Motor neuron (in vitro differentiated cells): ENCODE measurements around the gene TNS4. TPM values are rescaled to one million over a fixed set of nuclear protein-coding genes. Genes with fewer than 3 reads are reported as not detected.

Experiments used
- ATAC-seq, 8 experiments: fragments of 200-7000 bp; cut with Tn5 transposase; replicated peaks in 6 of 8; 2 replicates each; pipeline ENCODE4 v1.8.0; 2021; ENCODE audit warnings: mild to moderate bottlenecking in 8 of 8, moderate library complexity in 8 of 8
- H3K27ac ChIP-seq, 2 donors: fragments of 250-450 bp; sonication (Bioruptor Pico); 2 replicates each; pipeline ENCODE4 v1.9.0; 2021; ENCODE audit warnings: antibody characterized with exemption in 2 of 2, mild to moderate bottlenecking in 2 of 2, moderate library complexity in 1 of 2
- H3K4me1 ChIP-seq, 2 donors: fragments of 250-450 bp; sonication (Bioruptor Pico); replicated peaks in 1 of 2; 2 replicates each; pipeline ENCODE4 v1.6.1; 2021; ENCODE audit warnings: antibody characterized with exemption in 2 of 2, mild to moderate bottlenecking in 2 of 2, moderate library complexity in 1 of 2
- H3K4me3 ChIP-seq, 5 donors: fragments of 250-450 bp; sonication (Bioruptor Pico); 2 replicates each; pipeline ENCODE4 v1.9.0; 2021; ENCODE audit warnings: antibody characterized with exemption in 5 of 5, mild to moderate bottlenecking in 5 of 5, moderate library complexity in 4 of 5
- WGBS, 10 experiments: fragments of 450-650 bp; shearing (Covaris generic); methylation state at CpG; one replicate each; pipeline ENCODE4 v1.0.0; 2022; 5-methylcytosine and 5-hydroxymethylcytosine counted together
- in situ Hi-C, 9 experiments: fragments of 400-800 bp; cut with MboI; loops; one replicate each; pipeline ENCODE4 v1.15.0; 2021; ENCODE audit warnings: low sequenced_read_pairs in 9 of 9, low pct_unique_long_range_greater_than_20kb in 2 of 9; ENCODE audit not compliant: unreplicated experiment in 9 of 9
- total RNA-seq, 8 experiments: library from RNA; unstranded; fragments of 300-600 nt; gene quantifications; 2 replicates each; pipeline versions ENCODE4 v1.2.3 to v1.2.4, GENCODE V29; 2022

The TNS4 gene
- total RNA-seq, 8 experiments from 2014 or later = 0.08 to 1.0 (median 0.15) TPM; not detected in 1

DNA sequence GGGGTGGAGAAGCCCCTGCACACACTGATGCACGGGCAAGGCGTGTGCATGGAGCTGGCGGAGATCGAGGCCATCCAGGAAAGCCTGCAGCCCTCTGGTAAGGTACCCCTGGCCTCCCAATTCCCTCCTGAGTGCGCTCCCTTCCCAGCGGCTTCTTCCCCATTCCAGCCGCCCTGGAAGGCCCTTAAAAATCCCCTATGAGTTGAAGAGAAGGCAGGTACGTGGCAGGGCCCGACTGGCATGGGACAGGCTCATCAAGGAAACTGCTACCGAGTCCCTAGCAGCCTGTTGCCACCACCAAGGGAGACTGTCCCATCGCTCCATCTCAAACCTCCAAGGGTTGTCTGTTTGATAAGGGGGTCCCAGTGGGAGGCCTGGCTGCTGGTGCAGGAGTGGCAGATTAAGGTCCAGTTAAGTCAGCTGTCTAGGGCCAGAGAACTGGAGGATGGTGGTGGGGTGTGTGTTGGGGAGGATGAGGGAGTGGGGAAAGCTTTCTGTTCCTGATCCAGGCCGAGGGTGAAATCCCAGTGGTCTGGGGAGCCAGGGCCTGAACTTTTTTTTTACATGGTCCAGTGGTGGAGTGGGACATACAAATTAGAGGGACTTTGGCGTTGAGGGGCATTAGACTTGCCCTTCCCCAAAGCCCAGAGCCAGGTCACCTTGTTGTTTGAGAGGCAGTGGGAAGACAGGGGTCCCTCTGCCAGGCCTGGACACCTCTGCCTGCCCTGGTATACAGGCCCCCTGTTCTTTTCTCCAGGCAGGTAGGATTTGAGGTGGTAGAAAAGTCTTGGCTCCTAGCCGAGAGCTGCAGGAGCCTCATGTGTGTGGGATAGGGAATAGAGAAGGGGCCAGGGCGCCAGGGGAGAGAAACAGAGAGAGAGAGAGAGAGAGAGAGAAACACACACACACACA, 57.2 kb downstream of the TNS4 start:
- ATAC-seq = peak in 4 of 8 experiments; percentile 1 to 34 (median 3)
- Histone ChIP-seq H3K27ac (no peak overlapping the region), H3K4me1 (peaks cover 20 to 21% of the 10 kb centered on the region in 2 donors), H3K4me3 (peak overlapping the region; percentile 52 to 74 (median 54))
- 0 to 40% (median 5%) methylated on average over 1 to 2 of the region's 15 CpGs; no CpG with 5 or more reads in 4 of the 10 experiments for WGBS, 10 experiments
- in situ Hi-C loops = loop anchor here in 2 of 9 experiments (10.0 to 25.0 kb wide), 2 partner anchors 91 to 93 kb away; no protein-coding TSS in a partner anchor

DNA sequence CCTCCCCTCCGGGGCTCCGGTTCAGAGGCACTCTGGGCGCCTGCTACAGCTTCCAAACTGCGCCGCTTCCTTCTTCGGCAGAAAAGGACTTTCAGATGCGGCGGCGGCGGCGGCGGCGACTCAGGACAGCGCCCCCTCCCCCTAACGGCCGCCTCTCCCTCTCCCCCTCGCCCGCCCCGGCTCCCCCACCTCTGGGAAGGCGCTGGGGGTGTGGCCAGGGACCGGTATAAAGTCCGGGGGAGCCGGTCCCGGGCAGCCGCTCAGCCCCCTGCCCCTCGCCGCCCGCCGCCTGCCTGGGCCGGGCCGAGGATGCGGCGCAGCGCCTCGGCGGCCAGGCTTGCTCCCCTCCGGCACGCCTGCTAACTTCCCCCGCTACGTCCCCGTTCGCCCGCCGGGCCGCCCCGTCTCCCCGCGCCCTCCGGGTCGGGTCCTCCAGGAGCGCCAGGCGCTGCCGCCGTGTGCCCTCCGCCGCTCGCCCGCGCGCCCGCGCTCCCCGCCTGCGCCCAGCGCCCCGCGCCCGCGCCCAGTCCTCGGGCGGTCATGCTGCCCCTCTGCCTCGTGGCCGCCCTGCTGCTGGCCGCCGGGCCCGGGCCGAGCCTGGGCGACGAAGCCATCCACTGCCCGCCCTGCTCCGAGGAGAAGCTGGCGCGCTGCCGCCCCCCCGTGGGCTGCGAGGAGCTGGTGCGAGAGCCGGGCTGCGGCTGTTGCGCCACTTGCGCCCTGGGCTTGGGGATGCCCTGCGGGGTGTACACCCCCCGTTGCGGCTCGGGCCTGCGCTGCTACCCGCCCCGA, 58.0 kb downstream of the TNS4 start, which contains the start of gene IGFBP4:
Gene IGFBP4, plus strand, starts transcription at position 255 of the 792 bp plus-strand sequence. Its CDS starts 286 bp downstream, at position 541.
- Histone ChIP-seq H3K4me1 (peaks cover 20 to 21% of the 10 kb centered on the region in 2 donors), H3K27ac (peak within 1 kb of the TSS; percentile 40 to 61), H3K4me3 (peak within 1 kb of the TSS; percentile 52 to 74 (median 54))
- in situ Hi-C loops = loop anchor here in 2 of 9 experiments (10.0 to 25.0 kb wide), 2 partner anchors 91 to 94 kb away; no protein-coding TSS in a partner anchor
- WGBS, 10 experiments = no CpG with 5 or more reads among the region's 98 CpGs
- ATAC-seq = peak; percentile 78 to 92 (median 89)

DNA sequence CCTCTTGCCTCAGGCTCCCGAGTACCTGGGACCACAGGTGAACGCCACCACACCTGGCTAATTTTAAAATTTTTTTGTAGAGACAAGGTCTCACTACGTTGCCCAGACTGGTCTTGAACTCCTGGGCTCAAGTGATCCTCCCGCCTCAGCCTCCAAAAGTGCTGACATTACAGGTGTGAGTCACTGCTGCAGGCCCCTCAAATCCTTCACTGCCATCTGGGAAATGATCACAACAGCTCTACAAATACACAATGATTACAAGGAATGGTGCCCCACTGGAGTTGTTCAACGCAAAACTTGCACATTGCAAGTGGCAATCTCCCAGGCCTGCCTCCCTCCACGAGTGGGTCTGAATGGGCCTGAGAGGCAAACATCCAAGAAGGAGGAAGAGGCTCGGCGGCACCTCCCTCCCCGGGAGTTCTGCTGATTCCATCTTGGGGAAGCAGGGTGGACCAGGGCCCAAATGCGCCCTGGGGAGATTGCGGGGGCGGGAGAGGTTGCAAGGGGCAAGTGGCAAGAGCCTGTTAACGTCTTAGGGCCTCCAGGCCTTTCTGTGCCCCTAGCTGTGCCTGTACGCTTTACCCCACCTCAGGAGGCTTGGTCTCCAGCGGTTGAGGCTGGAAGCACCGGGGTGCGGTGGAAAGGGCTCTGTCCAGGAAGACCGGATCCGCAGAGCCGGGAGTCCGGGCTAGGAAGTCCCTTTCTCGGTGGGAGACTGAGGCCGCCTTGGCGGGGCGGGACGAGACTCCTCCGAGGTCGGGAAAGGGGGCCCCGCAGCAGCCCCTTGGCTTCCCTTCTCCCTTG, 58.8 kb downstream of the TNS4 start:
- peak overlapping the region in 1 of 2 donors; percentile 61 for H3K27ac ChIP-seq
- peak overlapping the region; percentile 52 to 74 (median 54) for H3K4me3 ChIP-seq
- H3K4me1 ChIP-seq = peaks cover 20 to 21% of the 10 kb centered on the region in 2 donors
- ATAC-seq = peak in 7 of 8 experiments; percentile 2 to 30 (median 14)
- 0 to 100% (median 50%) methylated on average over 1 to 6 of the region's 29 CpGs; no CpG with 5 or more reads in 1 of the 10 experiments for WGBS, 10 experiments
- in situ Hi-C loops = loop anchor here in 2 of 9 experiments (10.0 to 25.0 kb wide), 2 partner anchors 92 to 95 kb away; no protein-coding TSS in a partner anchor

DNA sequence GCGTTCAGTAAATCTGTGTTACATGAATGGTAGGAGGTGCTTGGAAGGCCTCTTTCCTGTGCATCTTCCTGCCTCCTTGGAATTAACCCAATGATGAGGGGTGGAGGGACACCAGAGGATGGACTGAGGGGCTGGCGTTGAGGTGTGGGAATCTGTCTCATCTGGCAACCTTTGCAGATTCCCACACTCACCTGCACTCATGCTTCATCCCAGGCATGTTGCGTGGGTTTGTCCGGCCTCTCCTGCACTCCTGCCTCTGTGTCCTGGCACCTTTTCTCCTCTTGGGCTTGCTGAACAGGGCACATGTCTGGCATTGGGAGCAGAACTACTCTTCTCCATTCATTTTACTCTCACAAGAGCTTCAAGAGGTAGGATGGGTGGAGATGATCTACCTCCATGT, 61.3 kb downstream of the TNS4 start:
- H3K27ac ChIP-seq = no peak overlapping the region
- in situ Hi-C loops = loop anchor here in 2 of 9 experiments (10.0 to 25.0 kb wide), 2 partner anchors 95 to 97 kb away; no protein-coding TSS in a partner anchor
- no peak overlapping the region for H3K4me3 ChIP-seq
- ATAC-seq = no peak
- 57 to 100% (median 97%) methylated on average over 1 to 4 of the region's 4 CpGs; no CpG with 5 or more reads in 2 of the 10 experiments for WGBS, 10 experiments
- H3K4me1 ChIP-seq = peaks cover 14 to 17% of the 10 kb centered on the region in 2 donors

DNA sequence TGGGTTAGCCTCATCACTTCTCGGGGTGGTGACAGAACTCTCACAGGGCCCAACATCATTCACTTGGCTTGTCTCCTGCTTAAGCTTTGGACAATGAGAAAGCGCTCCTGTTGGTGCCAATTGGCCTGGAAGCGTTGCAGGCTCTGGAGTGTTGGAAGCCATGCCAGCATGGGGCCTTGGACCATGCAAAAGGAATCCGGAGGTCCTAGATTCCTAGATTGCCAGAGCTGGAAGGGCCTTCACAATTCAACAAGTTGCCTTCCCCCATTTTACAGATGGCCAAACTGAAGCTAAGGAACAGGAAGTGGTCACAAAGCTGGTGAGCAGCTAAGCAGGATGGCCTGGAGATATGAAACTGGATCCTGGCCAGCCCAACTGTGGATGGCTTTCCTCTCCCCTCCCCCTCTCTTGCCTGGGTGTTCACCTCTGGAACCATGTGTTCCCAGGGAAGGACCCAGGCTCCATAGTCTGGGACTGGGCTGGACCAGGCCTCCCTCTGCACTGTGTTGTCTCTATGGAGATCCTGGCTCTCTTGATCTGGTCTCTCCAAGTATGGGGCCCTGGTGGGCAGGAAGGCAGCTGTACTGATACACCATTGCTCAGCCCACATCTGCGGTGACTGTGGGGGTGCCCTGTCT, 64.2 kb downstream of the TNS4 start:
- no peak overlapping the region for H3K4me3 ChIP-seq
- ATAC-seq = no peak
- 20 to 100% (median 92%) methylated on average over 1 to 4 of the region's 5 CpGs; no CpG with 5 or more reads in 2 of the 10 experiments for WGBS, 10 experiments
- in situ Hi-C loops = loop anchor here in 1 of 9 experiments (25.0 kb wide), 1 partner anchor 100 kb away; no protein-coding TSS in a partner anchor
- H3K27ac ChIP-seq = no peak overlapping the region
- no peaks in the 10 kb centered on the region for H3K4me1 ChIP-seq

DNA sequence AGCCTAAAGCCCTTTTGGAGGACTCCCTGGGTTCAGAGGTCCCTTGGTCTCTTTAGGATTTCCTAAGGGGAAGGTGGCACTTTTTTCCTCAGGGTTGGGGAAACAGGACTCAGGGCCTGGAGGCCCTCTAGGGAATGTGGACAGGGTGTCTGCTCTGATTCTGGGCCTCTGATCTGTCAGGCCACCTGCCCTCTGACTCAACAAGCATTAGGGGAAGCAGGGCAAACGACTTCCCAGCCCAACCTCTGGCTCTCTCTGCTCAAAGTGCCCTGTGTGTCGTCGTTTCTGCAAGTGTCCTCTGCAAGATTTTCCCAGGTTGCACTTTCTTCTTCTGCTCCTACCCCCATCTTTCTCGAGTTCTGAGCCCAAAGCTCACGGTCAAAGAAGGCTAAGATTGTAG, 64.8 kb downstream of the TNS4 start:
- H3K27ac ChIP-seq = no peak overlapping the region
- no peaks in the 10 kb centered on the region for H3K4me1 ChIP-seq
- H3K4me3 ChIP-seq = no peak overlapping the region
- 20 to 100% (median 58%) methylated on average over 2 to 3 of the region's 5 CpGs; no CpG with 5 or more reads in 5 of the 10 experiments for WGBS, 10 experiments
- ATAC-seq = no peak
- in situ Hi-C loops = loop anchor here in 1 of 9 experiments (25.0 kb wide), 1 partner anchor 101 kb away; no protein-coding TSS in a partner anchor

DNA sequence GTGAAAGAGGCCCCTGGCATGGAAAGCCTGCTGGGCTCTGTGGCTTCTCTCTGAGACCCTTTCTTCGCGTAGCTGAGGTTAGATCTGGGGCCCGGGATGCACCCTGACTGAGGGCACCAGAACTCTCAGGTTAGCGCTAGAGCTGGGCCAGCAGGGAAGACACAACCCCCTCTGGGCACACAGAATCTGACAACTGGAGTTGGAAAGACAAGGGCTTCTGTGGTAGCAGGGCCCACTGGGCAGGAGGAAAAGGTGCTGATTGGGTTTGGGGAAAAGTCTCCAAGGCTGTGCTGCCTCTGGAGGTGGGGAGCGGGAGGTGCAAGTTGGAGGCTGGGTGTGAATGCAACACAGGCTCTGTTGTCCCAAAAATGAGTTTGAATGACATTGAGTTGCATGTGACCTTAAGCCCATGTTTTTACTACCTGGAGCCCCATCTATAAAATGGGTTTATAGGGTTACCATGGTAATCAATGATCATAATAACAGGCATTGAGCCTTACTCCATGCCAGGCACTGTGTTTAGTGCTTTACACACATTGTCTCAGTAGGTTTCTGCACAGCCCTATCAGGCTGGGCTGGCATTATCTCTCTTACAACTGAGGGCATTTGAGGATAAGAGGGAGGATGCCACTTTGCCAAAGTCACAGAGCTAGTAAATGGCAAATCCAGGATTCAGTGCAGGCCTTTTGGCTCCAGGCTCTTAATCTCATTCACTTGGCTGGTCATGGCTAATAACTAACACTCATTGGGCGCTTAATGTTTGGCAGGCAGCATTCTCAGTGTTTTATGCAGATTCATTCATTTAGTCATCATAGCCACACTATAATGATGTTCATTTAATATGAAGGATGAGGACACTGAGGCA, 67.6 kb downstream of the TNS4 start:
- Histone ChIP-seq H3K27ac (no peak overlapping the region), H3K4me3 (no peak overlapping the region), H3K4me1 (no peaks in the 10 kb centered on the region)
- in situ Hi-C loops = loop anchor here in 1 of 9 experiments (25.0 kb wide), 1 partner anchor 104 kb away; no protein-coding TSS in a partner anchor
- 20 to 90% (median 74%) methylated on average over 1 to 6 of the region's 6 CpGs for WGBS, 10 experiments
- ATAC-seq = peak in 3 of 8 experiments; percentile 55 to 83 (median 69)

DNA sequence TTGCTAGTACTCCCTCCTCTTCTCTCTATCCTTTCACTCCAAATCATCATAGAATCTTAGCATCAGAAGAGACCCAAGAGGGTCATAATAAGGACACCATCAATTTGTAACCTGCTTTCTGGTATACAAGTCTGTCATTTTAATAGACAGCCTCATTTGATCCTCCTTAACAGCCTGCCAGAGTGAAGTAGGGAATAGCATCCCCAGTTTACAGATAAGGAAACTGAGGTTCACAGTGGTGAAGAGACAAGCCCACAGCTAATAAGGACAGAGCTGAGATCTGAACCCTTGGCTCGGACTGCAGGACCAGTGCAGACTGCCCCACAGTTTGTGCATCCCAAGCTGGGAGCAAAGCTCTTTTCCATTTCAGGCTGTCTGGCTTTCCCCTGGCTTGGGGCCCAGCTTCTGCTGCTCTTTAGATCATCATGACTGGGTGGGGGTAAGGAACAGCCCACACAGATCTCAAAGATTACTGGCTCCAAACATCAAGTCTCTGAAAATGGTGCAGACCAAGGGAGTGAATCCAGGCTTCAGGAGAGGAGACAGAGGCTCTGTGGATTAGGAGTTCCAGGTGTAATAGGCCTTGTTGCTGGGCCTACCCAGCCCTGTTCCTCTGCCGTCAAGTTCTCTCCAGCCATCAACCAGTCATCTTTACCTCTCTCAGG, 68.4 kb downstream of the TNS4 start:
- Histone ChIP-seq H3K4me3 (no peak overlapping the region), H3K4me1 (no peaks in the 10 kb centered on the region), H3K27ac (no peak overlapping the region)
- ATAC-seq = peak in 4 of 8 experiments; percentile 18 to 87 (median 58)
- in situ Hi-C loops = loop anchor here in 1 of 9 experiments (25.0 kb wide), 1 partner anchor 104 kb away; no protein-coding TSS in a partner anchor
- 20 to 100% (median 60%) methylated on average over 1 to 2 of the region's 2 CpGs; no CpG with 5 or more reads in 5 of the 10 experiments for WGBS, 10 experiments

DNA sequence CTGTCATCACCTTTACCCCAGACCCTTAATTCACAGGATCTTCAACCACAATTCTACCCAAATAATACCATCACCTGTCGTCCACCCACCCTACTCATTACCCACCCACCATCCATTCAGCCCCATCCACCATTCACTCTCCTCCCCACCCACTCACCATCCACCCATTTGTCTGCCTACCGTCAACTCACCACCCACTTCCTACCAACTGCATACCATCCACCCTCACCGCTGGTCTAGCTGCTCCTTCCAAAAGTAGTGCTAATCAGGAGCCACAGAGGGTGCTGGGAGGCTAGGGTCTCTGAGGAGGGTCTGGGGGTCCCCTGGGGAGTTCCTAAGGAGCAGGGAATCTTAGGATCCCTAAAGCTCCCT, 70.2 kb downstream of the TNS4 start:
- in situ Hi-C loops = loop anchor here in 1 of 9 experiments (25.0 kb wide), 1 partner anchor 106 kb away; no protein-coding TSS in a partner anchor
- Histone ChIP-seq H3K4me1 (no peaks in the 10 kb centered on the region), H3K27ac (no peak overlapping the region), H3K4me3 (no peak overlapping the region)
- 100% methylated on average over 1 of the region's 3 CpGs; no CpG with 5 or more reads in 9 of the 10 experiments for WGBS, 10 experiments
- ATAC-seq = no peak
